Heart left ventricle (tissue), 16 donors: Measurements from ENCODE around the gene TSC2. TPM values are rescaled to one million over a fixed set of nuclear protein-coding genes. Genes with fewer than 3 reads are reported as not detected.

Experiments
- ATAC-seq, 4 donors: fragments of 200-7000 bp; cut with Tn5 transposase; one replicate each; pipeline ENCODE4 v1.9.1; 2020 to 2022; ENCODE audit warnings: moderate library complexity in 4 of 4, mild to moderate bottlenecking in 3 of 4, moderate number of reproducible peaks in 1 of 4
- DNase-seq, 5 donors: peaks; one replicate each; pipeline ENCODE4 v3.0.0-alpha.2; 2020
- H3K27ac ChIP-seq, 12 donors: fragments of 200-600 bp; sonication (generic) in 4 of 12; one replicate each; pipeline versions ENCODE4 v1.5.0 to v1.8.0; 2016 to 2022; ENCODE audit warnings: mild to moderate bottlenecking in 2 of 12
- H3K27me3 ChIP-seq, 9 donors: fragments of 200-600 bp; sonication (generic) in 2 of 9; one replicate each; pipeline versions ENCODE4 v1.5.1 to v1.8.0; 2016 to 2022; ENCODE audit warnings: mild to moderate bottlenecking in 3 of 9
- H3K36me3 ChIP-seq, 9 donors: fragments of 200-600 bp; sonication (generic) in 2 of 9; one replicate each; pipeline versions ENCODE4 v1.5.0 to v1.8.0; 2018 to 2022; ENCODE audit warnings: mild to moderate bottlenecking in 2 of 9
- H3K4me1 ChIP-seq, 12 donors: fragments of 200-600 bp; sonication (generic) in 4 of 12; one replicate each; pipeline versions ENCODE4 v1.5.0 to v1.8.0; 2016 to 2022; ENCODE audit warnings: mild to moderate bottlenecking in 3 of 12
- H3K4me3 ChIP-seq, 12 donors: fragments of 200-600 bp; sonication (generic) in 4 of 12; one replicate each; pipeline versions ENCODE4 v1.5.0 to v1.8.0; 2017 to 2022; ENCODE audit warnings: mild to moderate bottlenecking in 9 of 12, moderate library complexity in 4 of 12
- H3K9me3 ChIP-seq, 12 donors: fragments of 200-600 bp; sonication (generic) in 4 of 12; one replicate each; pipeline versions ENCODE4 v1.5.0 to v1.8.0; 2016 to 2022; ENCODE audit warnings: mild to moderate bottlenecking in 1 of 12
- POLR2A ChIP-seq, 2 donors: fragments of 450-650 bp; IDR thresholded peaks; one replicate each; pipeline ENCODE4 v1.6.1; 2017; ENCODE audit warnings: antibody characterized with exemption in 2 of 2, mild to moderate bottlenecking in 2 of 2, moderate library complexity in 2 of 2
- WGBS, 4 donors: extraction: QIAGEN DNeasy Blood & Tissue Kit in 2 of 4; methylation state at CpG; one replicate each; pipeline versions ENCODE4 v1.1.5 to v1.1.7; 2013 to 2018; 5-methylcytosine and 5-hydroxymethylcytosine counted together
- intact Hi-C, 10 donors: fragments of 100-400 bp; cut with DNase I; formaldehyde crosslinking; loops; one replicate each; pipeline versions ENCODE4 v1.11.1 to v1.14.2; 2022
- polyA plus RNA-seq, 2 donors: library from polyadenylated mRNA; stranded (reverse); fragments of 200-250 nt; gene quantifications; one replicate each; pipeline ENCODE4 v1.2.3, GENCODE V29; 2013
- total RNA-seq, 9 donors: library from RNA; depleted of rRNA in 2 of 9; stranded (reverse); fragments of >200 nt in 2 of 9; fragmentation: NEBNext Ultra II Directional in 3 of 9; extraction: Animal tissue kit (Norgen Biotek cat#: 25700) in 3 of 9; gene quantifications; one replicate each; pipeline versions ENCODE4 v1.1.0 to v1.2.4, GENCODE V29; 2016 to 2023
- TF ChIP-seq, protein P1 (sequence below), 12 donors: fragments of 200-600 bp; sonication (generic) in 4 of 12; IDR thresholded peaks; one replicate each; pipeline versions ENCODE4 v1.5.0 to v1.8.0; 2018 to 2022; ENCODE audit warnings: antibody characterized with exemption in 12 of 12, mild to moderate bottlenecking in 5 of 12
- donor health status: ischemic (EF 13 %, LVEDD 7.1; RV severe dilation, severe dysfunction).
- donor health status: healthy with polysubstance abuse.
- donor health status: DM: no; HTN: yes; CAD: no.
- donor health status: DM: no; HTN: no; CAD: no.
- donor health status: ischemic (EF 25% LVEDD 6.9; RV normal size, moderate dysfunction).
- donor health status: ischemic (EF 25% LVEDD 5.7; RV mildly dilated, moderate dysfunction).
- donor health status: healthy.
- donor health status: DM: yes; HTN: yes; CAD: no.
- donor health status: ischemic (EF 35%, LVEDD 5.7; RV mildly dilated, moderate dysfunction).
- donor health status: nonischemic (EF 11% LVEDD 7.7; RV severe dilation, severe dysfunction).
- donor health status: DM: yes; HTN: yes; CAD: no.
- donor health status: PGD.
- donor health status: ischemic (EF 29% LVEDD 5.4; RV normal size, mild dysfunction).
- donor health status: nonischemic (EF 23%, LVEDD 6.1; RV moderate dilation, normal function).

TSC2 gene
- total and polyA plus RNA-seq, 11 donors = 33.3 to 94.5 (median 67.7) TPM

GRCh38 chr16:2076072-2076865 lies 28.5 kb downstream of the TSC2 start:
- no peak for ATAC-seq
- Histone ChIP-seq H3K4me3 (no peak overlapping the region), H3K4me1 (peaks cover 0 to 7% (median 2%) of the 10 kb centered on the region in 12 donors), H3K9me3 (no peaks in the 10 kb centered on the region), H3K36me3 (peaks cover 0 to 95% (median 91%) of the 10 kb centered on the region in 9 donors), H3K27ac (no peak overlapping the region), H3K27me3 (no peaks in the 10 kb centered on the region)
- no peak for TF ChIP-seq POLR2A (IDR thresholded peaks at IDR 0.05)
- TF ChIP-seq, protein P1, sequence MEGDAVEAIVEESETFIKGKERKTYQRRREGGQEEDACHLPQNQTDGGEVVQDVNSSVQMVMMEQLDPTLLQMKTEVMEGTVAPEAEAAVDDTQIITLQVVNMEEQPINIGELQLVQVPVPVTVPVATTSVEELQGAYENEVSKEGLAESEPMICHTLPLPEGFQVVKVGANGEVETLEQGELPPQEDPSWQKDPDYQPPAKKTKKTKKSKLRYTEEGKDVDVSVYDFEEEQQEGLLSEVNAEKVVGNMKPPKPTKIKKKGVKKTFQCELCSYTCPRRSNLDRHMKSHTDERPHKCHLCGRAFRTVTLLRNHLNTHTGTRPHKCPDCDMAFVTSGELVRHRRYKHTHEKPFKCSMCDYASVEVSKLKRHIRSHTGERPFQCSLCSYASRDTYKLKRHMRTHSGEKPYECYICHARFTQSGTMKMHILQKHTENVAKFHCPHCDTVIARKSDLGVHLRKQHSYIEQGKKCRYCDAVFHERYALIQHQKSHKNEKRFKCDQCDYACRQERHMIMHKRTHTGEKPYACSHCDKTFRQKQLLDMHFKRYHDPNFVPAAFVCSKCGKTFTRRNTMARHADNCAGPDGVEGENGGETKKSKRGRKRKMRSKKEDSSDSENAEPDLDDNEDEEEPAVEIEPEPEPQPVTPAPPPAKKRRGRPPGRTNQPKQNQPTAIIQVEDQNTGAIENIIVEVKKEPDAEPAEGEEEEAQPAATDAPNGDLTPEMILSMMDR (IDR thresholded peaks at IDR 0.05) = no peak
- WGBS, 4 donors = 92 to 95% (median 94%) methylated on average over 13 to 28 of the region's 28 CpGs
- intact Hi-C loops = no loop called here
- no peak for DNase-seq

- TF ChIP-seq, protein P1 (IDR thresholded peaks at IDR 0.05) = no peak
- no peak for TF ChIP-seq POLR2A (IDR thresholded peaks at IDR 0.05)
- no peak for ATAC-seq
- Histone ChIP-seq H3K4me3 (no peak overlapping the region), H3K9me3 (no peaks in the 10 kb centered on the region), H3K27ac (no peak overlapping the region), H3K27me3 (no peaks in the 10 kb centered on the region), H3K4me1 (peaks cover 4 to 14% (median 10%) of the 10 kb centered on the region in 12 donors), H3K36me3 (peaks cover 0 to 96% (median 90%) of the 10 kb centered on the region in 9 donors)
- intact Hi-C loops = no loop called here
- WGBS, 4 donors = 90 to 94% (median 94%) methylated on average over 17 of the region's 17 CpGs
- DNase-seq = no peak
Measured at GRCh38 chr16:2077016-2077415, 29.2 kb downstream of the TSC2 start.

GRCh38 chr16:2077696-2078095 lies 29.9 kb downstream of the TSC2 start:
- Histone ChIP-seq H3K36me3 (peaks cover 0 to 95% (median 88%) of the 10 kb centered on the region in 9 donors), H3K4me3 (no peak overlapping the region), H3K4me1 (peaks cover 5 to 21% (median 16%) of the 10 kb centered on the region in 12 donors), H3K27ac (no peak overlapping the region), H3K9me3 (no peaks in the 10 kb centered on the region), H3K27me3 (no peaks in the 10 kb centered on the region)
- ATAC-seq (no peak), DNase-seq (no peak)
- intact Hi-C loops = no loop called here
- TF ChIP-seq POLR2A (IDR thresholded peaks at IDR 0.05) = no peak
- TF ChIP-seq, protein P1 (IDR thresholded peaks at IDR 0.05) = no peak
- 87 to 95% (median 95%) methylated on average over 15 to 21 of the region's 21 CpGs for WGBS, 4 donors

DNA sequence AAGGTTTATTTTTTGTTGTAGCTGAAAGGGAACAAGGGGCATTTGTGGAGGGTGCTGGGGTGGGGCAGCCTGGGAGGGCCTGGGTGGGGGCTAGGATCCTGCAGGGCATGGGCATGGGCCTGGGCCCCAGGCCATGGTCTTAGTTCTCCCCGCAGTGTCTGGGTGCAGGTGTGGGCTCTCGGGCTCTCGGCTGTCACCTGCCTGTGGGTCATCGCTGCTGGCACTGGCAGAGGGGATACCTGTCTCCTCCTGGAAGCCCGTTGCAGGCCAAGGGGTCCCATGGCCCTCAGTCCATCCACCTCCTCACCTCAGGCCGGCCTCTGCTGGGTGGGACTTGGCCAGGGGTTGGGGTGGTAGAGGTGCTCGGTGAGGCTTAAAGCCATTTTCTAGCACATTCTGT lies 30.3 kb downstream of the TSC2 start:
- Histone ChIP-seq H3K36me3 (peaks cover 0 to 93% (median 84%) of the 10 kb centered on the region in 9 donors), H3K27ac (no peak overlapping the region), H3K4me1 (peaks cover 5 to 25% (median 18%) of the 10 kb centered on the region in 12 donors), H3K4me3 (no peak overlapping the region), H3K27me3 (no peaks in the 10 kb centered on the region), H3K9me3 (no peaks in the 10 kb centered on the region)
- DNase-seq (no peak), ATAC-seq (no peak)
- TF ChIP-seq POLR2A (IDR thresholded peaks at IDR 0.05) = no peak
- 93 to 100% (median 97%) methylated on average over 1 to 7 of the region's 7 CpGs for WGBS, 4 donors
- intact Hi-C loops = no loop called here
